ENCODE measurements around the gene ZNF317. TPM values are rescaled to one million over a fixed set of nuclear protein-coding genes. Genes with fewer than 3 reads are reported as not detected.

The ZNF317 gene
- total RNA-seq, 4 donors from 2014 or later: 9.1 to 15.0 (median 12.2) TPM

DNA sequence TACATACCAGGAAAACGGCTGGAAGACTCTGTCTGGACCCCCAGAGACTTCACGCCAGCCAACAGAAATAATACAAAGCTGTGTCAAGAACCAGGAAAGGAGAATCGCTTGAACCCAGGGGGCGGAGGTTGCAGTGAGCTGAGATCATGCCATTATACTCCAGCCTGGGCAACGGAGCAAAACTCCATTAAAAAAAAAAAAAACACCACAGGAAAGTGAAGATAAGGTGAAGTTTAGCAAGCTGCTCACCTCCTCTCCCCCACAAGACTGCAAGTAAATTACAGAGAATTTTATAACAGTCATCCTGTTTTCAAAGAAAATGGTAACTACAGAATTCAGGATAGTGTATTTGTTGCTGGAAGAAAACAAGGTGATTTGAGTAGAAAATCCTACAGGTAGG lies 23.6 kb upstream of the ZNF317 start:
- TF ChIP-seq, protein P1, sequence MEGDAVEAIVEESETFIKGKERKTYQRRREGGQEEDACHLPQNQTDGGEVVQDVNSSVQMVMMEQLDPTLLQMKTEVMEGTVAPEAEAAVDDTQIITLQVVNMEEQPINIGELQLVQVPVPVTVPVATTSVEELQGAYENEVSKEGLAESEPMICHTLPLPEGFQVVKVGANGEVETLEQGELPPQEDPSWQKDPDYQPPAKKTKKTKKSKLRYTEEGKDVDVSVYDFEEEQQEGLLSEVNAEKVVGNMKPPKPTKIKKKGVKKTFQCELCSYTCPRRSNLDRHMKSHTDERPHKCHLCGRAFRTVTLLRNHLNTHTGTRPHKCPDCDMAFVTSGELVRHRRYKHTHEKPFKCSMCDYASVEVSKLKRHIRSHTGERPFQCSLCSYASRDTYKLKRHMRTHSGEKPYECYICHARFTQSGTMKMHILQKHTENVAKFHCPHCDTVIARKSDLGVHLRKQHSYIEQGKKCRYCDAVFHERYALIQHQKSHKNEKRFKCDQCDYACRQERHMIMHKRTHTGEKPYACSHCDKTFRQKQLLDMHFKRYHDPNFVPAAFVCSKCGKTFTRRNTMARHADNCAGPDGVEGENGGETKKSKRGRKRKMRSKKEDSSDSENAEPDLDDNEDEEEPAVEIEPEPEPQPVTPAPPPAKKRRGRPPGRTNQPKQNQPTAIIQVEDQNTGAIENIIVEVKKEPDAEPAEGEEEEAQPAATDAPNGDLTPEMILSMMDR (IDR thresholded peaks at IDR 0.05 in 4 of 5, conservative IDR thresholded peaks at IDR 0.05 in 1 of 5): no peak
- TF ChIP-seq POLR2A (IDR thresholded peaks at IDR 0.05): no peak
- no peaks in the 10 kb centered on the region for H3K9me3 ChIP-seq
- ATAC-seq (no peak), DNase-seq (no peak)
- intact Hi-C loops (cut with DNase I; ENCODE audit: low total_unique reads) (no loop called here), in situ Hi-C loops (cut with MboI; ENCODE audit: low sequenced_read_pairs in 4 of 4) (no loop called here)
- H3K36me3 ChIP-seq: no peaks in the 10 kb centered on the region
- no peak overlapping the region for H3K4me3 ChIP-seq
- H3K27ac ChIP-seq: no peak overlapping the region
- no peaks in the 10 kb centered on the region for H3K4me1 ChIP-seq
- H3K27me3 ChIP-seq: no peaks in the 10 kb centered on the region

DNA sequence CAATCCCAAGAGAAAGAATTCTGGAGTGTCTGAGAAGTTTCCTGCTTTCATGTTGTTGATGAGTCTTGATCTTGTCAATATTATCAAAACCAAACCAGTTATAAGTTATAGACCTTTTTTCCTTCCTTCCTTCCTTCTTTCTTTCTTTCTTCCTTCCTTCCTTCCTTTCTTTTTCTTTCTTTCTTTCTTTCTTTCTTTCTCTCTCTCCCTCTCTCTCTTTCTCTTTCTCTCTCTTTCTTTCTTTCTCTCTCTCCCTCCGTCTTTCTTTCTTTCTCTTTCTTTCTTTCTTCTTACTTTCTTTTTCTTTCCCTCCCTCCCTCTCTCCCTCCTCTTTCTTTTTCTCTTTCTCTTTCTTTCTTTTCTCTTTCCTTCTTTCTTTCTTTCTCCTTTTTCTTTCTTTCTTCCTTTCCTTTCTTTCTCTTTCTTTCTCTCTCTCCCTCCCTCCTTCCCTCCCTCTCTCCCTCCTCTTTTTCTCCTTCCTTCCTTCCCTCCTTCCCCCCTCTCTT lies 13.2 kb upstream of the ZNF317 start, which contains the start of gene OR7G3:
OR7G3 (minus strand) TSS at position 51 of the 506 bp plus-strand sequence; CDS start at position 51, 0 bp downstream.
- in situ Hi-C loops (cut with MboI; ENCODE audit: low sequenced_read_pairs in 4 of 4): loop anchor here in 1 of 4 donors (25.0 kb wide), 1 partner anchor 310 kb away; the partner anchor contains the start of gene ZNF266

DNA sequence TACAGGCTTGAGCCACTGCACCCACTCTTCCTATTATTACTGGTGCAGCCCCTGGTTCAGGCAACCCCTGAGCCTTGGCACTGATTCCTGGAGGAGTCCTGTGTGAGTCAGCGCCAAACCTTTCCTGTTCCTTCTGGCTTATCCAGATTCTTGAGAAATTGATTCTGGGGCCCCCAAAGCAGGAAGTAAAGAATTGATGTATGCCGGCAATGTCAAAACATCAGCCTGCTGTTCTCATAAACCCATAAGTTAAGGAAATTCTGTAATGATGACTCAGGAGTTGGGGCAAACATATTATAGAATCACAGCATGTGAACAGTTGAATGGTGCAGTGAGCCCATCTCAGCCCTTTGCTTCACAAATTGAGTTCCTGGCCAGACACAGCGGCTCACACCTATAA lies 12.0 kb upstream of the ZNF317 start:
- in situ Hi-C loops (cut with MboI; ENCODE audit: low sequenced_read_pairs in 4 of 4): loop anchor here in 1 of 4 donors (25.0 kb wide), 1 partner anchor 309 kb away; the partner anchor contains the start of gene ZNF266
- no peak for DNase-seq
- intact Hi-C loops (cut with DNase I; ENCODE audit: low total_unique reads): no loop called here

More for the DNA sequence above, 13.2 kb upstream of the ZNF317 start, which contains the start of gene OR7G3:
- DNase-seq: no peak
- Histone ChIP-seq H3K4me3 (no peak within 1 kb of the TSS), H3K36me3 (no peaks in the 10 kb centered on the region), H3K27ac (no peak within 1 kb of the TSS), H3K9me3 (no peaks in the 10 kb centered on the region), H3K4me1 (no peaks in the 10 kb centered on the region), H3K27me3 (no peaks in the 10 kb centered on the region)
- intact Hi-C loops (cut with DNase I; ENCODE audit: low total_unique reads): no loop called here
- TF ChIP-seq, protein P1 (IDR thresholded peaks at IDR 0.05 in 4 of 5, conservative IDR thresholded peaks at IDR 0.05 in 1 of 5): no peak
- TF ChIP-seq POLR2A (IDR thresholded peaks at IDR 0.05): no peak
- no peak for ATAC-seq

DNA sequence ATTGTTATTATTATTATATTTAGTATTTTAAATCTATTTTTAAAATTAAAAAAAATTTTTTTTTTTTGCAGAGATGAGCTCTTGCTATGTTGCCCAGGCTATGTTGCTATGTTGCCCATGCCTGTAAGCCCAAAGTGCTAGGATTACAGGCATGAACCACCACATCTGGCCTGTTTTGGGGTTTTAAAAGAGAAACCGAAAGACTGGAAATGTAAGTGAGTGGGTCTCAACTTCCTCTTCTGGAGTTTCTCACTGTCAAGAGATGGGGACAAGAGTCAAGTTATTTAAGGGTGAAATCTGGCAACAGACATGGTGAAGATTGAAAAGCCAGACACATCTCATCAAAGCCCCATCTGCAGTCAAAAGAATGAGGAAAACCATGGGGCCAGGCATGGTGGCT lies 9.2 kb upstream of the ZNF317 start:
- TF ChIP-seq, protein P1 (IDR thresholded peaks at IDR 0.05 in 4 of 5, conservative IDR thresholded peaks at IDR 0.05 in 1 of 5): no peak
- no peak for TF ChIP-seq POLR2A (IDR thresholded peaks at IDR 0.05)
- no peak for ATAC-seq

More for the DNA sequence above, 12.0 kb upstream of the ZNF317 start:
- H3K27ac ChIP-seq: no peak overlapping the region
- no peaks in the 10 kb centered on the region for H3K9me3 ChIP-seq
- no peak overlapping the region for H3K4me3 ChIP-seq
- TF ChIP-seq POLR2A (IDR thresholded peaks at IDR 0.05): no peak
- TF ChIP-seq, protein P1 (IDR thresholded peaks at IDR 0.05 in 4 of 5, conservative IDR thresholded peaks at IDR 0.05 in 1 of 5): no peak
- no peaks in the 10 kb centered on the region for H3K27me3 ChIP-seq
- ATAC-seq: no peak
- no peaks in the 10 kb centered on the region for H3K36me3 ChIP-seq
- no peaks in the 10 kb centered on the region for H3K4me1 ChIP-seq

More for the DNA sequence above, 9.2 kb upstream of the ZNF317 start:
- Histone ChIP-seq H3K27ac (no peak overlapping the region), H3K27me3 (no peaks in the 10 kb centered on the region), H3K36me3 (no peaks in the 10 kb centered on the region), H3K4me3 (no peak overlapping the region), H3K9me3 (no peaks in the 10 kb centered on the region), H3K4me1 (no peaks in the 10 kb centered on the region)
- intact Hi-C loops (cut with DNase I; ENCODE audit: low total_unique reads) (no loop called here), in situ Hi-C loops (cut with MboI; ENCODE audit: low sequenced_read_pairs in 4 of 4) (loop anchor here (10.0 to 25.0 kb wide), 3 partner anchors 306 to 664 kb away; partner anchors contain the start of genes ZNF121 (in 1 of the 4) and ZNF266 (in 1 of the 4))
- no peak for DNase-seq

All from gastrocnemius medialis (tissue), 4 donors.